Kidney (tissue), 14 donors: ENCODE results near the gene MTHFSD. TPM values are rescaled to one million over a fixed set of nuclear protein-coding genes. Genes with fewer than 3 reads are reported as not detected.
A peak's percentile ranks its signal among the peaks of the same experiment; 100 is the strongest.

Source experiments
- DNase-seq, 5 donors: peaks; one replicate each; pipeline ENCODE4 v3.0.0-alpha.2; 2013 to 2020
- FAIRE-seq: peaks from 2 replicates; lab custom pipeline; 2012; peaks lifted over from hg19 to GRCh38; lab: Jason Lieb, UNC
- H3K27ac ChIP-seq, 2 donors: one replicate each; pipeline ENCODE4 v1.7.0; 2013; ENCODE audit warnings: low read depth in 2 of 2, low read length in 2 of 2, inconsistent platforms in 1 of 2
- H3K27me3 ChIP-seq: one replicate; pipeline ENCODE4 v1.7.1; 2013; ENCODE audit warnings: low read length, inconsistent platforms; ENCODE audit not compliant: control insufficient read depth, insufficient read depth
- H3K36me3 ChIP-seq, 3 donors: one replicate each; pipeline versions ENCODE4 v1.7.0 to v1.7.1; 2013; ENCODE audit warnings: low read length in 3 of 3, control low read depth in 1 of 3, inconsistent platforms in 1 of 3; ENCODE audit not compliant: insufficient read depth in 3 of 3, control insufficient read depth in 2 of 3
- H3K4me1 ChIP-seq, 3 donors: one replicate each; pipeline versions ENCODE4 v1.7.0 to v1.7.1; 2013; ENCODE audit warnings: low read length in 3 of 3, inconsistent platforms in 1 of 3, low read depth in 1 of 3; ENCODE audit not compliant: control insufficient read depth in 2 of 3, insufficient read depth in 2 of 3
- H3K4me3 ChIP-seq, 3 donors: one replicate each; pipeline versions ENCODE4 v1.7.0 to v1.8.1; 2013; ENCODE audit warnings: low read length in 3 of 3, control low read depth in 1 of 3, inconsistent platforms in 1 of 3
- H3K9ac ChIP-seq, 3 donors: one replicate each; pipeline versions ENCODE4 v1.7.0 to v1.7.1; 2013; ENCODE audit warnings: low read length in 3 of 3, control low read depth in 1 of 3, inconsistent platforms in 1 of 3
- H3K9me3 ChIP-seq, 3 donors: one replicate each; pipeline versions ENCODE4 v1.7.0 to v1.7.1; 2013; ENCODE audit warnings: low read length in 3 of 3, control low read depth in 1 of 3, inconsistent platforms in 1 of 3; ENCODE audit not compliant: control insufficient read depth in 2 of 3, insufficient read depth in 1 of 3
- intact Hi-C: fragments of 100-400 bp; cut with DNase I; formaldehyde crosslinking; loops from one replicate; pipeline ENCODE4 v1.11.1; 2022
- polyA plus RNA-seq: library from polyadenylated mRNA; stranded (reverse); fragments of 350-450 nt; fragmentation: Illumina TruSeq; extraction: RNeasy Lipid Tissue Mini Kit (QIAGEN cat#74804); gene quantifications from one replicate; pipeline ENCODE4 v1.2.3, GENCODE V29; 2014; ENCODE audit warnings: low read depth, low replicate concordance; ENCODE audit not compliant: insufficient read depth
- total RNA-seq: library from RNA; stranded (reverse); fragmentation: NEBNext Ultra II Directional; extraction: Animal tissue kit (Norgen Biotek cat#: 25700); gene quantifications from one replicate; pipeline ENCODE4 v1.2.1, GENCODE V29; 2021
- TF ChIP-seq, protein P1 (sequence below): IDR thresholded peaks from 3 replicates; pipeline ENCODE4 v1.5.1; 2012; ENCODE audit warnings: mild to moderate bottlenecking, moderate library complexity, borderline replicate concordance; ENCODE audit not compliant: insufficient read depth; ENCODE audit errors: extremely low read depth
- donor health status: control.
- donor health status: control.
- donor health status: control.
- donor health status: control.
- donor health status: control.
- donor health status: DM: yes; HTN: yes; CAD: no.
- donor health status: Normal renal cell carcinoma (clear cell type).

Gene MTHFSD
- total and polyA plus RNA-seq, 2 donors from 2014 or later: 11.3 to 26.2 TPM

DNA sequence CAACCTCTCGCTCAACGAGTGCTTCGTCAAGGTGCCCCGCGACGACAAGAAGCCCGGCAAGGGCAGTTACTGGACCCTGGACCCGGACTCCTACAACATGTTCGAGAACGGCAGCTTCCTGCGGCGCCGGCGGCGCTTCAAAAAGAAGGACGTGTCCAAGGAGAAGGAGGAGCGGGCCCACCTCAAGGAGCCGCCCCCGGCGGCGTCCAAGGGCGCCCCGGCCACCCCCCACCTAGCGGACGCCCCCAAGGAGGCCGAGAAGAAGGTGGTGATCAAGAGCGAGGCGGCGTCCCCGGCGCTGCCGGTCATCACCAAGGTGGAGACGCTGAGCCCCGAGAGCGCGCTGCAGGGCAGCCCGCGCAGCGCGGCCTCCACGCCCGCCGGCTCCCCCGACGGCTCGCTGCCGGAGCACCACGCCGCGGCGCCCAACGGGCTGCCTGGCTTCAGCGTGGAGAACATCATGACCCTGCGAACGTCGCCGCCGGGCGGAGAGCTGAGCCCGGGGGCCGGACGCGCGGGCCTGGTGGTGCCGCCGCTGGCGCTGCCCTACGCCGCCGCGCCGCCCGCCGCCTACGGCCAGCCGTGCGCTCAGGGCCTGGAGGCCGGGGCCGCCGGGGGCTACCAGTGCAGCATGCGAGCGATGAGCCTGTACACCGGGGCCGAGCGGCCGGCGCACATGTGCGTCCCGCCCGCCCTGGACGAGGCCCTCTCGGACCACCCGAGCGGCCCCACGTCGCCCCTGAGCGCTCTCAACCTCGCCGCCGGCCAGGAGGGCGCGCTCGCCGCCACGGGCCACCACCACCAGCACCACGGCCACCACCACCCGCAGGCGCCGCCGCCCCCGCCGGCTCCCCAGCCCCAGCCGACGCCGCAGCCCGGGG, 12.9 kb upstream of the MTHFSD start:
- peak overlapping the region; percentile 48 to 60 (median 51) for H3K9ac ChIP-seq
- H3K36me3 ChIP-seq: no peaks in the 10 kb centered on the region
- H3K27ac ChIP-seq: peak overlapping the region; percentile 76 to 84
- no peak for FAIRE-seq
- TF ChIP-seq, protein P1, sequence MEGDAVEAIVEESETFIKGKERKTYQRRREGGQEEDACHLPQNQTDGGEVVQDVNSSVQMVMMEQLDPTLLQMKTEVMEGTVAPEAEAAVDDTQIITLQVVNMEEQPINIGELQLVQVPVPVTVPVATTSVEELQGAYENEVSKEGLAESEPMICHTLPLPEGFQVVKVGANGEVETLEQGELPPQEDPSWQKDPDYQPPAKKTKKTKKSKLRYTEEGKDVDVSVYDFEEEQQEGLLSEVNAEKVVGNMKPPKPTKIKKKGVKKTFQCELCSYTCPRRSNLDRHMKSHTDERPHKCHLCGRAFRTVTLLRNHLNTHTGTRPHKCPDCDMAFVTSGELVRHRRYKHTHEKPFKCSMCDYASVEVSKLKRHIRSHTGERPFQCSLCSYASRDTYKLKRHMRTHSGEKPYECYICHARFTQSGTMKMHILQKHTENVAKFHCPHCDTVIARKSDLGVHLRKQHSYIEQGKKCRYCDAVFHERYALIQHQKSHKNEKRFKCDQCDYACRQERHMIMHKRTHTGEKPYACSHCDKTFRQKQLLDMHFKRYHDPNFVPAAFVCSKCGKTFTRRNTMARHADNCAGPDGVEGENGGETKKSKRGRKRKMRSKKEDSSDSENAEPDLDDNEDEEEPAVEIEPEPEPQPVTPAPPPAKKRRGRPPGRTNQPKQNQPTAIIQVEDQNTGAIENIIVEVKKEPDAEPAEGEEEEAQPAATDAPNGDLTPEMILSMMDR: no peak
- peak overlapping the region; percentile 34 to 89 (median 48) for H3K4me3 ChIP-seq
- peaks cover 8% of the 10 kb centered on the region for H3K27me3 ChIP-seq
- peaks cover 0 to 6% (median 2%) of the 10 kb centered on the region in 3 donors for H3K4me1 ChIP-seq
- DNase-seq: peak in 1 of 5 donors; percentile 9
- H3K9me3 ChIP-seq: no peaks in the 10 kb centered on the region
- intact Hi-C loops: loop anchor here (5.0 to 10.0 kb wide), 2 partner anchors 494 to 717 kb away; no protein-coding TSS in a partner anchor

DNA sequence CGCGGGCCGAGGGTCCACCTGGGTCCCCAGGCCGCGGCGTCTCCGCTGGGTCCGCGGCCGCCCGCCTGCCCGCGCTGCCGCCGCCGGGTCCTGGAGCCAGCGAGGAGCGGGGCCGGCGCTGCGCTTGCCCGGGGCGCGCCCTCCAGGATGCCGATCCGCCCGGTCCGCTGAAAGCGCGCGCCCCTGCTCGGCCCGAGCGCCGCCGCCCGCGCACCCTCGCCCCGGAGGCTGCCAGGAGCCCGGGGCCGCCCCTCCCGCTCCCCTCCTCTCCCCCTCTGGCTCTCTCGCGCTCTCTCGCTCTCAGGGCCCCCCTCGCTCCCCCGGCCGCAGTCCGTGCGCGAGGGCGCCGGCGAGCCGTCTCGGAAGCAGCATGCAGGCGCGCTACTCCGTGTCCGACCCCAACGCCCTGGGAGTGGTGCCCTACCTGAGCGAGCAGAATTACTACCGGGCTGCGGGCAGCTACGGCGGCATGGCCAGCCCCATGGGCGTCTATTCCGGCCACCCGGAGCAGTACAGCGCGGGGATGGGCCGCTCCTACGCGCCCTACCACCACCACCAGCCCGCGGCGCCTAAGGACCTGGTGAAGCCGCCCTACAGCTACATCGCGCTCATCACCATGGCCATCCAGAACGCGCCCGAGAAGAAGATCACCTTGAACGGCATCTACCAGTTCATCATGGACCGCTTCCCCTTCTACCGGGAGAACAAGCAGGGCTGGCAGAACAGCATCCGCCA, 12.1 kb upstream of the MTHFSD start:
- no peak for FAIRE-seq
- Histone ChIP-seq H3K9ac (peak overlapping the region; percentile 48 to 60 (median 51)), H3K36me3 (no peaks in the 10 kb centered on the region), H3K4me3 (peak overlapping the region; percentile 34 to 71 (median 48)), H3K27me3 (peaks cover 8% of the 10 kb centered on the region), H3K9me3 (no peaks in the 10 kb centered on the region), H3K4me1 (peaks cover 0 to 6% (median 0%) of the 10 kb centered on the region in 3 donors), H3K27ac (peak overlapping the region; percentile 76 to 84)
- TF ChIP-seq, protein P1: no peak
- intact Hi-C loops: loop anchor here (5.0 to 10.0 kb wide), 2 partner anchors 495 to 718 kb away; no protein-coding TSS in a partner anchor
- DNase-seq: peak; percentile 72 to 80 (median 76)

DNA sequence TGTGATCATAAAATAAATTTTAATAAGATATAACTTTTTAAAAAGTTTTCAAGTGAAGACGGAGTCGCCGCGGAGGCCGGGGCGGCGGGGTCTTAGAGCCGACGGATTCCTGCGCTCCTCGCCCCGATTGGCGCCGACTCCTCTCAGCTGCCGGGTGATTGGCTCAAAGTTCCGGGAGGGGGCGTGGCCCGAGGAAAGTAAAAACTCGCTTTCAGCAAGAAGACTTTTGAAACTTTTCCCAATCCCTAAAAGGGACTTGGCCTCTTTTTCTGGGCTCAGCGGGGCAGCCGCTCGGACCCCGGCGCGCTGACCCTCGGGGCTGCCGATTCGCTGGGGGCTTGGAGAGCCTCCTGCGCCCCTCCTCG, 11.5 kb upstream of the MTHFSD start, which contains the start of gene FOXC2:
Gene FOXC2 (plus strand): TSS at position 229 of the 365 bp plus-strand sequence. CDS start 507 bp downstream, outside the sequence.
- TF ChIP-seq, protein P1: no peak
- FAIRE-seq (no peak), DNase-seq (peak; percentile 96 to 99 (median 97))
- Histone ChIP-seq H3K4me3 (peak within 1 kb of the TSS; percentile 34 to 72 (median 52)), H3K27me3 (peaks cover 8% of the 10 kb centered on the region), H3K9me3 (no peaks in the 10 kb centered on the region), H3K9ac (peak within 1 kb of the TSS; percentile 58 to 69 (median 60)), H3K27ac (peak within 1 kb of the TSS; percentile 76 to 84), H3K36me3 (no peaks in the 10 kb centered on the region), H3K4me1 (peaks cover 0 to 5% (median 0%) of the 10 kb centered on the region in 3 donors)
- intact Hi-C loops: loop anchor here (5.0 to 10.0 kb wide), 2 partner anchors 496 to 718 kb away; no protein-coding TSS in a partner anchor
